ENCODE results near the gene B4GALT5.

B4GALT5 gene

DNA sequence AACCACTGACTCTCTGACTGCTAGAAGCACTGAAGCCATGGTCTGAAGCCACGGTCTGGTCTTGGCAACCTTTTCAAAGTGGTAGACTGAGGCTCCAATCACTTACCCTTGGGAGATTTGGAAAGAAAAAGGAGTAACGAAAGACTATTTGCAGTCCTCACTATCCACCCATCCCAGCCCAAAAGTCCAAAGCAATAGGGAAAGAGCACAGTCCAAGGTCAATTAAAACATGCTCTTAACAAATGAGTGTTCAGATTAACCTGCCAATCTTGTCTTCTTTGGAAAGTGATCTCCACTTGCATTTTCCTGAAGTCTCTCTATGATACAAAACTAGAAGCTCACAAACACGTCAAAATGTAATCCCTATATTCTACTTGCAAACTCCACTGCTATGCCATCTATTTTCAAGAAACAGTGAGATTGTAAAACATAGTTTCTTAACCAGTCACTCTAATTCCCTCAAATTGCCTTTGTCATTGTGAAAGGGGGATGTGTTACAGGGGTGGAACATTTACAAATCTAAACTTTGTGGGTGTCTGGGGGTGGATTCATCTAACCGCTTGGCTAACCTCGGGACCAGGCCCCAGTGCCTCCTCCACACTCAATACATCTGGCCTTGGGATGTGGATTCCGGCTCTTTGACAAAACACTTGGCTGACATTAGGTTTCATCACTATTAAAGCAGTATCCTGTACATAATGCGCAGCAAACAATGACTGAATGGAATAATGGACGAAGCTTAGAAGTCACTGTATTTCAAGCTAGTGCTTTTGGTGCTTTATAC lies 56.4 kb downstream of the B4GALT5 start:
- no peak for DNase-seq (ENCODE audit: low spot score)

DNA sequence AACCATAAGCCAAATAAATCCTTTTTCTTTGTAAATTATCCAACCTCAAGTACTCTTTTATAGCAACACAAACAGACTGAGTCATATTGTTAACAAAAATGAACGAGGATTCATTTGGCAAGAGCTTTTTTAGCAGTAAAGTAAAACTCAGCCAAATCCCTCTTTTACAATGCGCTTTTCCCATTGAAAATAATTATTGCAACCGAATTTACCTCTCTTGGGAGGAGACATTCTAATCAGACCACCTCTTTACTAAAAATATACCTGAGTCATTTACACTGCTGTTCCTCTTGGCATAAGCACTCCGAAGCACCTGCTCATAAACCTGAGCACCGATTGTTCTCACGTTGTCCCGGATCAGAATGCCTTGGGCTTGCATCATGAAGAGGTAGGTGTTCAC lies 57.4 kb downstream of the B4GALT5 start:
- no peak for DNase-seq (ENCODE audit: low spot score)

DNA sequence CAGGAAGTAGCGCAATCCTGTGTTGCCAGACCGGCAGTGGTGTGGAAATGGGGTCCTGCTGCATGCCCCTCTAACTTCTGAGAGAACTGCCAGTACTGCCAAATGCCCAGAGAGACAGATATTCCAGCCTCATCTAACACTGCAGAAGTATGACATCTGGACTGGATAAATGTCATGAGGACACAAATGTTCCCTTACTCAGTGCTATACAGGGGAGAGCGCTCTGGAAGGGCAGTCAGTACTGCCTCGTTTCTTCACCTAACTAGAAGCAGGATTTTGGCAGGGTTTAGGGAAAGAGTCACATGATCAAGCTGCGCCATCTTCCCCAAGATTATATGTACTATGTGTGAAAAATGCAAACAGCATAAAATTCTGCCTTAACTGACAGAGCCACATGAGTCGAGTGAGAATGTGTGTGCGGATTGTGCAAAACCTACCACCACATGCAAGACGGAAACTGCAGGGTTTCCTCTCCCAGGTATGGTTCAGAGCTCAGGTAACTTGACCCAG lies 59.7 kb downstream of the B4GALT5 start:
- no peak for DNase-seq (ENCODE audit: low spot score)

DNA sequence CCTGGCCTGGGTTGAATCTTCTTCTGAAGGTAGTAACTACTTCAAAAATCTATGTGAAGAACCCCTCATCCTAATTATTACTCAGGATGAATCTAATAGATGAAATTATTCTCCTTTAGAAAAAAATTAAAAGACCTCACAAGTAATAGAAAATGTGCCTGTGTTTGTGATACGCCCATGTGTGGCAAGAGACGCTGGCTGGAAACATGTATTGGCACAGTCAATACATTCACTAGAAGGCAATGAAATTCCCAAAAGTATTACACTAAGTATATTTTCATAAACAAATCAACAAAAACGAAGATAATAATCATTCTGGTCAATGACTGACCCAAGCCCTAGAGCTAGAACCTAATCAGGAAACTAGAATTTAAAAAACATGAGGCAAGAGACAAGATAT lies 64.0 kb downstream of the B4GALT5 start:
- no peak for DNase-seq (ENCODE audit: low spot score)

DNA sequence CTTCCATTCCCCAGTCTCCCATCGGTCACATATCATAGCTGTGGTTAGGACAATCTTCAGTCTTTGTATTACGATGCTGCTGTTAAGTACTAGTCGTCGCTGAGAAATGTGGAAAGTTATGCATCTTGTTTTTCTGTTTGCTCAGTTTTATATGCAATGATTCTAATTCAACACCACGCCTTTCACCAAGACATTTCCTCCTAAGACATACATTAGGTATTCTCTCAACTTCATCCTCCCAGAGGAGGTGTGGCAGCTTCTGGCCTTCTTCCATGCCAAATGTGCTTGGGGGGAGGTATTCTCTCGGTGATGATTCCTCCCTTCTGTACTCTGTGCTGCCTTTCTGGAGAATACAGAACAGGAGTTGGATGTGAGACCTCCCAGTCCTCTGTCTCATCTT lies 66.1 kb downstream of the B4GALT5 start:
- no peak for DNase-seq (ENCODE audit: low spot score)

DNA sequence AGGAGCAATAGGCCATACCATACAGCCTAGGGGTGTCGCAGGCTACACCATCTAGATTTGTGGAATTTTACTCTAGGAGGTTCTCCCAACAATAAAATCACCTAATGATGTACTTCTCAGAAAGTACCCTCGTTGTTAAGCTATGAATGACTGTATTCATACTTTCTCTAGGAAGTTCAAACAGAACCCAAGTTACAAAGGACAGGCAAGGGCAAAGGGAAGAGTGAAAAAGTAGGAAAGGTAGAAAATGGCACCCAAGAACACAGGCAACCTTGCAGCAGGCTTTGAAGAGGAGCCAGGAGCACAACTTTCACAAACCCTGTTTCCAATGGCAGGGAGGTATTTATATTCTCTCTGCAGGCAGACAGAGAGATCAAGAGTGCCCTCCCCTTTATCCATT lies 67.2 kb downstream of the B4GALT5 start:
- DNase-seq (ENCODE audit: low spot score), result no peak

DNA sequence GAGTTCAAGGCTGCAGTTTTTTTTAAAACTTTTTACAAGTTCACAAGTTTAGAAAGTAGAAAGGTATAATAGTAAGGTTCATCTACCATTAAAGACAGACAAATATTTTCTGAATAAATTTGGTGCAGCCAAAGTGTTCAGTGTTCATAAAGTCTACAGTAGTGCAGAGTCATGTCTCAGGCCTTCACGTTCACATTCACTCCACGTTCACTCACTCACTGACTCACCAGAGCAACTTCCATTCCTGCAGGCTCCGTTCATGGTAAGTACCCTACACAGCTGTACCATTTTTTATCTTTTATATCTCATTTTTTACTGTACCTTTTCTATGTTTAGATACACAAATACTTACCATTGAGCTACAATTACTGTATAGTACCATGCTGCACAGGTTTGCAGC lies 67.6 kb downstream of the B4GALT5 start:
- DNase-seq (ENCODE audit: low spot score), result no peak

DNA sequence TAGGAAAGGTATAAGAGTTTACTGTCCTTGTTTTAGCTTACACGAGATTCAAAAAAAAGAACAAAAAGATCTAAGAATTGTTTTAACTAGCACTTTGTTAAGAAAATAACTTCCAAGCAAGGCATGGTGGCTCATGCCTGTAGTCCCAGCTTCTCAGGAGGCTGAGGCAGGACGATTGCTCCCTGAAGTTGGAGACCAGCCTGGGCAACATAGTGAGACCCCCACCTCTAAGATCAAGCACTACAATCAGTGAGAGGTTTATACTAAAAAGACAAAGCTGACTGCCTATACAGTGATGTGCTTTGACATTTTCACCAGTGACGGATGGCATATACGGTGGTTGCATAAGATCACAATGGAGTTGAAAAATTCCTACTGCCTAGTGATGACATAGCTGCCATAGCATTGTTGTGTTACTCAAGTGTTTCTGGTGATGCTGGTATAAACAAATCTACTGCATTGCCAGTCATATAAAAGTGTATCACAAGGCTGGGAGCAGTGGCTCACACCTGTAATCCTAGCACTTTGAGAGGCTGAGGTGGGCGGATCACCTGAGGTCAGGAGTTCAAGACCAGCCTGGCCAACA lies 68.6 kb downstream of the B4GALT5 start:
- DNase-seq (ENCODE audit: low spot score), result no peak

DNA sequence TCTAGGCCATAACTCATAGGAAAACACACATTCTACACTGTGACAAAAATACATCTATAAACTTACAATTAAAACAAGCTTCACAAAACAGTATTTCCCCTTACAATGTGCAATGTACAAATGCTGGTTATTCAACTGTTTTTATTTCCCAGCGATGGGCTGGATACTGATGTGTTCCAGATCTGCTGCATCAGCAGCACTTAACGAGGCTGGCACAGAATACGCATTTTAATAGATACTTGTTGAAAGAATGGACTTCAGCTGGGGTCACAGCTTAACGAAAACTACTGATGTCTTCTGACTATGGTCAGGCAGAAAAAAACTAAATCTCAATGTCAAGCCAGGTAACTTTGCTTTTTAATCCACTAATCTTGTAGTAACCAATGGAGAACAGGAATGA lies 70.9 kb downstream of the B4GALT5 start:
- no peak for DNase-seq (ENCODE audit: low spot score)

DNA sequence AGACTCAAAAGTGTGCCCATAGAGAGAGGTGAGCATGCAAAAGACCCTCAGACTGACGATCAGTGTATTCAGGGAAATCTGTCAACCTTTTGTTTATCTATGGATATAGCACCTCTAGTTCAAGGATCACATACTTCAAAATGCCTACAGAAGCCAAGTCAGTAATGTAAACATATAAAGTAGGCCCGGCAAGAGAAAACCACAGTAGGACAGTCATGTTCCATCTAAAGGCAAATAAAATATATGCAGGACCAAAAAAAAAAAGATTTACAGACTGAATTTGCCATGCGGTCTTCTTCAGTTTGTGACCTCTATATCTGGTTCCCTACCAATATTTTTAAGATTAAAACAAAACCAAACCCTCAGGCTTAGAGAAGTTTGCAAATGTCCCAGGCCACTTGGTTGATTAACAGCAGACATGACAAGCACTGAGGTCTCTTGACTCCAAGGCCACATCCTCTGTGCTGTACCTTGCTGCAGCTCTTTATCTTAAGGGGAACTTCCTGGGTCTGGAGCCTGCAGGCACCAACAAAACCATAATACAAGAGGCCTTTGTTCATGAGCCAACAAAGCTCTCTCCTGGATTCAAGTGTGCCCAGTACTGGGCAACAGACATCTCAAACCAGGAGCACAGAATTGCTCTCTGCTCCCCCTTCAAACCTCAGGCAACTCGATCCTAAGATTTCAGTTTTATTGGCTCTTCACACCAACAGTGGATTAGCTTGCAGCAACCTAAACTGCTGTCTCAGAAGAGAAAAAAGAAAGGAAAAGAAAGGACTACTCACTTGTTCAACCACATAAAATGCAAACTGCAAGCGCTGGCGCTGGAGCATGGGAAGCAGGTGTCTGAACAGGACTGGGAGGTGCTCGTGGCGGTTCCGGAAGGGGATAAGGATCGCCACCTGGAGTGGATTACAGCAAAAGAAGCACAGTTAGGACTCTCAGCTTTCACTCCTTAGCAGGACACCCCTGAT lies 71.7 kb downstream of the B4GALT5 start:
- no peak for DNase-seq (ENCODE audit: low spot score)

DNA sequence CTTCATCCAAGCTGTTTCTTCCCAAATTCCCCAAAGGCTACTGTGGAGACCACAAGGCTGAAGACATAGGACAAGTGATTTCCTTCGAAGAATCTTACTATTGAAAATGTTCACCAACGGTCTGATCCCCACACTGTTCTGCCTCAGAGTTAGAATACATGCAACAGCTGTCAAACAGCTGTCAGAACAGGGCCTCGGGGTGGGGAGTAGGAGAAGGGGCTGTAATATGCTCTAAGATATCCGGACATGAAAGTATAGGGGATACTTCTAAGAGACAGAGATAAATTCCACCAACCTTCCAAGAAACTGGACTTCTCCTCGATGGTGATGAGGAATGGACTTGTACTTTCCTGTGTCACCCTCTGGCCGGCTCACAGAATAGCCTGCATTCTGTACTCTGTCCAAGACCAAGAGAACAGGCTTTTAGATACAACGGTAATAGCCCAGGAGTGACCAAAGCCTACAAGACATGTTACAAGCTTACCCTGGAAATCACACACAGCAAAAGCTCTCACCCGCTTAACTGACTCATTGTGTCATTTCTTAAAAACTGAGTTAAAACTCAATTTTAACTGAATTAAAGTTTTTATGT lies 76.5 kb downstream of the B4GALT5 start:
- no peak for DNase-seq (ENCODE audit: low spot score)

DNA sequence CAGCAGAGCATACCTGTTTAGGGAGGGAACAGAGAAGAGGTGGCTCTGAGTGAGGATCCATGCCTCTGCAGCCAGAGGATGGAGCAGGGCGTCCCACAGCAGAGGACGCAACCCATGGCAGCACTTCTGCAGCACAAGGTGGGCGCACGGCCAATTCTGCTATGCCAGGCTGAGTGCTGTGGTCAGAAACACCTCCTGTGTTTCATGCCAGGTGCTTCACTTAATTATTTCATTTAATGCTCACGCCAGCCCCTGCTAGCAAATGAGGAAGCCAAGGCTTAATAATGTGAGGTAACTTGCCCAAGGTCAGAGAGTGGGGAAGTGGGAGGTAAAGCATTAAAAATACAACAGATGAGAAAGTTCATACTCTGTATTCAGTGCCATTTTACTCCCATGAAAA lies 77.2 kb downstream of the B4GALT5 start:
- no peak for DNase-seq (ENCODE audit: low spot score)

DNA sequence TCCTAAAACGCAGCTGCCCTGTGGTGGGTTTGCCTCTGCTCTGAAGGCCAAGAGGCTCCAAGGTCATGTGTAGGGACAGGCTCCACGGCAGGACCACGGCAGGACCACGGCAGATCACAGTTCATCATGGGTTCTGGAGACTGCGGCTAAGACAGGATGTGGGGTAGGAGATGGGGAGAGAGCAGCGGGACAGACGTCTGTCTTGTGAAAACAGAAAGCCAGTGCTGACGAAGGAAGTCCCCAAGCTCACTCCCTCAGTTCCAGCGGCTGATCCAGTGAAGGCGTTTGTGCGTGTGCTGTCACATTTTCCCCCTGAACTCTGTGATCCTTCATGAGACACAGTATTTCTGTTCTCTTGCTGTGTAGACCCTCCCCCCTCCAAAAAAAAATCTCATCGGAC lies 77.8 kb downstream of the B4GALT5 start:
- DNase-seq (ENCODE audit: low spot score), result no peak

DNA sequence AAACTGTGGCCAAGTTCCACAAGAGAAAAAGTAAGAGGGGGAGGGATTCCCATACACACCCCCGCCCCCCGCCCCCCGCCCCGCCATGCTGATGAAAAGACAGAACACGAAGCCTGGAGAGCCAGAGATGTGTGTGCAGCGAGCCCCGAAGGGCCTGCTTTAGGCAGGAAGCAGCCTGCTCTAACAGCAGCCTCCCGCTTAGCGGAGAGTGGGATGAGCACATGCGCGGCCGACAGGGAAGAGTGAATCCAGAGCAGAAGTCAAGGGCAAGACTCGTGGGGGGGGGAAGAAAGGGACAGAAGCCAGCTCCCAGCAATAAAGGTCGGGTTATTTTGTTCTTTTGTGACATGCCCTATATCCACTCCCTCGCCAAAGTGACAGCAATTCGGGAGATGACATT lies 78.5 kb downstream of the B4GALT5 start:
- no peak for DNase-seq (ENCODE audit: low spot score)

DNA sequence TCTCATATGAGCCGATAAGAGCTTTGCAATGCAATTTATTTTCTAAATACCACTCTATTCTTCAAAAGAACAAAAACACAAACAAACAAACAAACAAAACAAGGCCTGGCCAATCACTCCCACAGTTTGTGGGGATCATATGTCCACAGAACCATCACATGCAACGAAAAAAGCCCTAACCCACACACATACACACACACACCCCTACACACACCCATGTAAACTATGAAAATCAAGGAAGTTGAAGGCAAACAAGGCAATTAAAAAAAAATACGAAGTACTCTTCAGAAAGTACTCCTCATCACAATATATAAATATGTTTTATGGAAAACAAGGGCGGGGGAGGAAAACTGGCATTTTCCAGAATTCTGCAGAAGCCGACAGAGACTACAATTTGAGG lies 79.6 kb downstream of the B4GALT5 start:
- no peak for DNase-seq (ENCODE audit: low spot score)

DNA sequence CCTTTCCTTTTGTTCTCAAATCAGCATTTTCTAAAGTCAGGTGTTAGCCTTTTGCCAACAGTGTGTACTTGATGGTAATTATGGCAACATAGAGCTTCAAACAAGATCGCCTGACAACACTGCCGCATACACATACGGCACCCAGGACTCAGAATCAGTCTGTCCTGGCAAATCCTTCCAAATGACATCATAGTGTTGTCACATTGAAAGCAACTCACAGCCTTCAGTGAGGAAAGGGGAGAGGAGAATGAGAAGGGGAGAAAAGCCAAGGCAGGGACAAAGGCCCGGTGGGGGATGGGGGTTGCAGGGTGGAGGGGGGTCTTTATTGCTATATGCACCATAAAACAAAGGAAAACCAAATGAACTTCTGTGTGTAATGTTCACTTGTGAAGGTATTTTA lies 80.0 kb downstream of the B4GALT5 start:
- no peak for DNase-seq (ENCODE audit: low spot score)

DNA sequence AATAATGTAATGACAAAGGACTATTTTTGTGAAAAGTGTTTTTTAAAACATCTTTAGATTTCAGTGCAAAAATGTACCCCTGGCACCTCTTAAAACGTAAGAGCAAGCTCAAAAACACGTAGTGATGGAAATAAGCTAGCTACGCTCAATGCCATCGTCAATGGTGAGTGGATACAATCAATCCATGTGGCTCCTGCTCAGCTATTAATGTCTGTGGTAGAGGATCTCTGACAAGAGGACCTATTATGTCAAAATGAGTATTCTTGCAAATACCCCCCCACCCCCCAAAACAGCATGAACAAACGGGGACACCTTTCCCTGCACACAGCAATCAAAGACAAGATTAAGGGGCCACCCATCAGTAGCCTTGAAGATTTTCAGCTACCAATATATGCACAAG lies 80.7 kb downstream of the B4GALT5 start:
- DNase-seq (ENCODE audit: low spot score), result no peak

DNA sequence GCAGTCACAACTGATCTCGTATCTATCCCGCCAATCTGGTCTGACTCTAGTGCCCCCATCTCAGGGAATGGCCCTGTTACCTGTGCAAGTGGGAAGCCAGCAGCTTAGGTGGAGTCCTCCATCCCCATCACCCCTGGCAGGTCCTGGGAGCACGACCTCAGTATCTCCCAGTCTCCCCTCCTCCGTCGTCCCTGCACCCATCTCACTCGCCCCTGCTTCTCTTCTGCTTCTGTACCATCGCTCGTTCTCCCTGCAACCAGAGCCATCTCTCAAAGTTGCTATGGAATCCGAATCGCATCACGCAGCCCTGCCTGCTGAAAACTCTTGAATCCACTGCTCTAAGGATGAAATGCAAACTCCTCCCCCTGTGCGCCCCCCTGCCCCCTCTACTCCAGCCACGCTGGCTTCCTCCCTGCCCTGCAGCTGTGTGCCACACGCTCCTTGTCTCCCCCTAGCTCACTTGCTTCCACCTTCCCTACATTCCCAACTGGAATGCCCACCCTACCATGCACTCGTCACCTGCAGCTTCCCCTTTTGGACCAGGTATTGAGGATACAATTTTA lies 81.7 kb downstream of the B4GALT5 start:
- no peak for DNase-seq (ENCODE audit: low spot score)

DNA sequence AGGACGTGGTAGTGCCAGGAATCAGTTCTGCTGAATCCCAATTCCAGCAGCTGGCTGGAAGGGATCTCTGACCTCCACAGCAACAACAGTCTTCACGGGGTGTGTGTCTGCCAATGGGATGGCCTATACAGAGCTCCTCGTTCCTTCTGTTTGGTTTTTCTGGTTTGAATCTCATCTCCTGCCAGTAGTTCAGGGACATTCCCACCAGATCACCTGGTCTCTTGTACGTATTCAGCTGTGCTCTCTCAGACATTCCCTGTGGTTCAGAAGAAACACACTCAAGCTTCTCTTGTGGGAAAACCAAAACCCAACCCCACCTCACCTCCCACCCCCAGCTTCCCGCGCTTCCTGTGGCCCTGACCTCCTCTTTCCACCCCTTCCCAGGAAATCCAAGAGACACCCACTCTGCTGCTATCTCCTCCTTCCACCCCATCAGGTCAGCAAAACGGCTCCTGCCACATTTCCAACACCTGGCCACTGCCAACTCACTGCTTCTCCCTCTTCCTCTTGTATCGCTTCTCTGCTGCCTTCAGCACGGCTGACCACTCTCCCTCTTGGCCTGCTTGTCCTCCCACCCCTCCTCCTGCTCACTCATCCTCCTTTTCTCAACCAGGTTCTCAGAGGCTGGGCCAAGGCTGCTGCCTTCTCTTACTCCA lies 82.5 kb downstream of the B4GALT5 start:
- no peak for DNase-seq (ENCODE audit: low spot score)

DNA sequence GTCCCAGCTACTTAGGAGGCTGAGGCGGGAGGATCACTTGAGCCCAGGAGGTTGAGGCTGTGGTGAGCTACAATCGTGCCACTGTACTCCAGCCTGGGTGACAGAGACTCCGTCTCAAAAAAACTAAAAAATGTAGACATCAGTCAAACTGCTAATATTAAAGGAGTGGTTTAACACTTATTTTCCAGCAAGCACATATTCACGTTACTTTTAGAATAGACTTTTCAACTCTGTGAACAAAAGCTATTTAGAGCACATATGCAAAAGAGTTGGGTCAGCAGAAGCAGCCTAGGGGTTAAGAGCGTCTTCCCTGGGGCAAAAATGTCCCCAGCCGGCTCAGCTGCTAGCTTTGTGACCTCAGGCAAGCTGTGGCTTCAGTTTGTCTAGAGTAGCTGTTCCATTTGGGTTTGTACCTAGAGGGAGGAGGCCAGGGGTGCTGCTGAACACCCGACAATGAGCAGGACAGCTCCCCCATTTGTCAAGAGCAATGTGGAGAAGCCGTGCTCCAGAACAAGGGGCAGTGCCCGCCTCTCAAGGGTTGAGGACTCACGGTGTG lies 83.2 kb downstream of the B4GALT5 start:
- no peak for DNase-seq (ENCODE audit: low spot score)

DNA sequence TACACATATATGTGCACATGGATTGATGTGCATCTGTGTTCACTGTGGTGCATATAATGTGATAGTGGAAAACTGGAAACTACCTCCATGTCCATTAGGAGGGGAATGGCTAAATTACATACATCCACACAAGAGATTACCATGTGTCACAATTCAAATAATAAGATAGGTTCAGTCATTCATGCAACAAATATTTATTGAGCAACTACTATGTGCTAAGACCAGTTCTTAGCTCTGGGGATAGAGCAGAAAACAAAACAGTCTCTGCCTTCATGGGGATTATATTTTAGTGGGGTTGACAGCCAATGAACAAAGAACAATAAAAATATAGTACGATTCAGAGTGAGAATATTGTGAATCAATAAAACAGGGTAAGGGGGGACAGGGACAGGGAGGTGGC lies 84.1 kb downstream of the B4GALT5 start:
- no peak for DNase-seq (ENCODE audit: low spot score)
